GM20000 (cell line): ENCODE data around the gene PRDM16.

ENCODE experiments used
- DNase-seq: peaks from one replicate; pipeline ENCODE4 v3.0.0; 2012; ENCODE audit warnings: low spot score
- TF ChIP-seq, protein P1 (sequence below): IDR thresholded peaks from 2 replicates; pipeline ENCODE4 v1.5.1; 2012; ENCODE audit warnings: mild to moderate bottlenecking, control low read depth; ENCODE audit errors: extremely low read depth, missing control alignments

Gene PRDM16

GRCh38 chr1:3167255-3167654 is 98.3 kb downstream of the PRDM16 start:
- no peak for DNase-seq
- TF ChIP-seq, protein P1, sequence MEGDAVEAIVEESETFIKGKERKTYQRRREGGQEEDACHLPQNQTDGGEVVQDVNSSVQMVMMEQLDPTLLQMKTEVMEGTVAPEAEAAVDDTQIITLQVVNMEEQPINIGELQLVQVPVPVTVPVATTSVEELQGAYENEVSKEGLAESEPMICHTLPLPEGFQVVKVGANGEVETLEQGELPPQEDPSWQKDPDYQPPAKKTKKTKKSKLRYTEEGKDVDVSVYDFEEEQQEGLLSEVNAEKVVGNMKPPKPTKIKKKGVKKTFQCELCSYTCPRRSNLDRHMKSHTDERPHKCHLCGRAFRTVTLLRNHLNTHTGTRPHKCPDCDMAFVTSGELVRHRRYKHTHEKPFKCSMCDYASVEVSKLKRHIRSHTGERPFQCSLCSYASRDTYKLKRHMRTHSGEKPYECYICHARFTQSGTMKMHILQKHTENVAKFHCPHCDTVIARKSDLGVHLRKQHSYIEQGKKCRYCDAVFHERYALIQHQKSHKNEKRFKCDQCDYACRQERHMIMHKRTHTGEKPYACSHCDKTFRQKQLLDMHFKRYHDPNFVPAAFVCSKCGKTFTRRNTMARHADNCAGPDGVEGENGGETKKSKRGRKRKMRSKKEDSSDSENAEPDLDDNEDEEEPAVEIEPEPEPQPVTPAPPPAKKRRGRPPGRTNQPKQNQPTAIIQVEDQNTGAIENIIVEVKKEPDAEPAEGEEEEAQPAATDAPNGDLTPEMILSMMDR: no peak

DNA sequence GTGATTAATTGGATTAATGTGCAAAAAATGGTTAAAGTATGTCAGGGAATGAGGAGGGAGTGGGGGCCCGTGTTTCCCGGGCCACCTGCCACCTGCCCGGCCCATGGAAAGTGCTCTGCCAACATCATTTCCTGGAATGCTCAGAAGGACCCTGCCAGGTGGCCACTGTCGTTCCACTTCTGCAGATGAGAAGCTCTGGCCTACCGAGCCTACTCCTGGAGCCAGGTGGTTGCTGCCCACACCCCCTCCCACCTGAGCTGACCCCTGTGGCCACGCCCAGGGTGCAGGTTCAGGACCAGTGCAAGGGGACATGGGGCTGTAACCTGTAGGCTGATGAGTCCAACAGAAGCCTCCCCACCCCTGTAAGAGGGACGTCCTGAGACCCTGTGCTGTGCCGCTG is 99.7 kb downstream of the PRDM16 start:
- DNase-seq: no peak
- TF ChIP-seq, protein P1: no peak

GRCh38 chr1:3169665-3170356 is 100.8 kb downstream of the PRDM16 start:
- TF ChIP-seq, protein P1: no peak
- DNase-seq: no peak

GRCh38 chr1:3170561-3171453 is 101.8 kb downstream of the PRDM16 start:
- no peak for DNase-seq
- TF ChIP-seq, protein P1: no peak

- TF ChIP-seq, protein P1: no peak
These were observed 102.8 kb downstream of the PRDM16 start for GRCh38 chr1:3171761-3172160.

GRCh38 chr1:3172431-3173380 is 103.7 kb downstream of the PRDM16 start:
- TF ChIP-seq, protein P1: no peak
- no peak for DNase-seq

More at GRCh38 chr1:3171761-3172160, 102.8 kb downstream of the PRDM16 start:
- DNase-seq: no peak
